GM23338 (cell line): ENCODE results near the gene CCL15. TPM values are rescaled to one million over a fixed set of nuclear protein-coding genes. Genes with fewer than 3 reads are reported as not detected.

Experiments used
- ATAC-seq: fragments of 200-7000 bp; cut with Tn5 transposase; 3 replicates; pipeline ENCODE4 v1.9.1; 2020
- DNase-seq: peaks from one replicate; pipeline ENCODE4 v3.0.0-alpha.2; 2015; ENCODE audit warnings: low spot score
- H2AFZ ChIP-seq: fragments of 200-600 bp; sonication (generic); 2 replicates; pipeline ENCODE4 v1.8.0; 2016; ENCODE audit warnings: antibody characterized with exemption, mild to moderate bottlenecking, moderate library complexity
- H3F3A ChIP-seq: fragments of 200-600 bp; sonication (generic); replicated peaks from 2 replicates; pipeline ENCODE4 v1.8.0; 2017; ENCODE audit warnings: antibody characterized with exemption, mixed run types, low read depth
- H3K27ac ChIP-seq: fragments of 200-600 bp; sonication (generic); 2 replicates; pipeline ENCODE4 v1.6.1; 2016; ENCODE audit warnings: low read depth
- H3K27me3 ChIP-seq: fragments of 200-600 bp; sonication (generic); 2 replicates; pipeline ENCODE4 v1.8.0; 2016; ENCODE audit warnings: mild to moderate bottlenecking, mixed run types, moderate library complexity; ENCODE audit not compliant: insufficient read depth
- H3K36me3 ChIP-seq: fragments of 200-600 bp; sonication (generic); 2 replicates; pipeline ENCODE4 v1.8.0; 2016; ENCODE audit warnings: mild to moderate bottlenecking; ENCODE audit not compliant: insufficient read depth
- H3K4me1 ChIP-seq: fragments of 200-600 bp; sonication (generic); 2 replicates; pipeline ENCODE4 v1.8.0; 2016; ENCODE audit warnings: mild to moderate bottlenecking, moderate library complexity; ENCODE audit not compliant: insufficient read depth
- H3K4me2 ChIP-seq: fragments of 200-600 bp; sonication (generic); 2 replicates; pipeline ENCODE4 v1.7.1; 2017; ENCODE audit warnings: mixed run types
- H3K4me3 ChIP-seq: fragments of 200-600 bp; sonication (generic); 2 replicates; pipeline ENCODE4 v1.6.1; 2016; ENCODE audit warnings: mixed run types
- H3K79me2 ChIP-seq: fragments of 200-600 bp; sonication (generic); replicated peaks from 2 replicates; pipeline ENCODE4 v1.8.0; 2017; ENCODE audit warnings: mild to moderate bottlenecking; ENCODE audit not compliant: insufficient read depth
- H3K9me2 ChIP-seq: fragments of 200-600 bp; sonication (generic); 2 replicates; pipeline ENCODE4 v1.8.0; 2017; ENCODE audit not compliant: insufficient read depth
- H4K20me1 ChIP-seq: fragments of 200-600 bp; sonication (generic); replicated peaks from 2 replicates; pipeline ENCODE4 v1.8.0; 2017; ENCODE audit warnings: mild to moderate bottlenecking; ENCODE audit not compliant: insufficient read depth
- H3K27ac Mint-ChIP-seq: 2 replicates; pipeline ENCODE4 v1.8.0; 2020; ENCODE audit warnings: inconsistent platforms, mild to moderate bottlenecking, moderate library complexity, mixed read lengths
- H3K27me3 Mint-ChIP-seq: 3 replicates; pipeline ENCODE4 v1.8.0; 2022; ENCODE audit warnings: low read depth, mild to moderate bottlenecking, moderate library complexity, mixed read lengths, inconsistent platforms; ENCODE audit not compliant: insufficient read depth, poor library complexity
- H3K36me3 Mint-ChIP-seq: 3 replicates; pipeline ENCODE4 v1.8.0; 2021; ENCODE audit warnings: low read depth, mild to moderate bottlenecking, inconsistent platforms, moderate library complexity, mixed read lengths
- H3K4me1 Mint-ChIP-seq: 3 replicates; pipeline ENCODE4 v1.8.0; 2020; ENCODE audit warnings: mild to moderate bottlenecking, inconsistent platforms, mixed read lengths
- H3K4me3 Mint-ChIP-seq: 3 replicates; pipeline ENCODE4 v1.8.0; 2021; ENCODE audit warnings: moderate library complexity, mild to moderate bottlenecking, inconsistent platforms, mixed read lengths
- H3K9me3 Mint-ChIP-seq: 3 replicates; pipeline ENCODE4 v1.8.0; 2020; ENCODE audit warnings: moderate library complexity, mild to moderate bottlenecking, inconsistent platforms, mixed read lengths
- CREB1 ChIP-seq: fragments of 250-450 bp; sonication (Bioruptor Pico); IDR thresholded peaks from 2 replicates; pipeline ENCODE4 v1.5.0; 2020; ENCODE audit warnings: low read depth, mild to moderate bottlenecking, moderate library complexity
- EZH2 ChIP-seq: fragments of 200-600 bp; sonication (generic); IDR thresholded peaks from one replicate; pipeline ENCODE4 v1.8.0; 2017; ENCODE audit warnings: antibody characterized with exemption, mild to moderate bottlenecking, low read depth; ENCODE audit not compliant: unreplicated experiment
- JUNB ChIP-seq: IDR thresholded peaks from one replicate; pipeline ENCODE4 v1.6.1; 2016; ENCODE audit warnings: antibody characterized with exemption; ENCODE audit not compliant: unreplicated experiment
- NANOG ChIP-seq: IDR thresholded peaks from 2 replicates; pipeline ENCODE4 v1.6.1; 2016; ENCODE audit warnings: antibody characterized with exemption, borderline replicate concordance
- ZNF114 ChIP-seq: fragments of 250-450 bp; sonication (Bioruptor Pico); IDR thresholded peaks from 2 replicates; pipeline ENCODE4 v1.5.0; 2020; ENCODE audit warnings: mild to moderate bottlenecking, moderate library complexity
- polyA plus RNA-seq: library from polyadenylated mRNA; unstranded; fragments of >200 nt; fragmentation: Nextera tagmentation; extraction: Ambion mirVana; gene quantifications from 2 replicates; pipeline ENCODE4 v1.2.1, GENCODE V29; 2016
- total RNA-seq: library from RNA; depleted of rRNA; stranded (reverse); fragments of >200 nt; shearing (Covaris generic); gene quantifications from 2 replicates; pipeline ENCODE4 v1.2.3, GENCODE V29; 2014
- TF ChIP-seq, protein P1 (sequence below): IDR thresholded peaks from one replicate; pipeline ENCODE4 v1.6.1; 2018; ENCODE audit warnings: antibody characterized with exemption; ENCODE audit not compliant: unreplicated experiment
- TF ChIP-seq, protein P2 (sequence below), 2 experiments: fragments of 200-600 bp in 1 of 2; sonication (generic) in 1 of 2; conservative IDR thresholded peaks; 2 replicates each; pipeline versions ENCODE4 v1.5.1 to v1.6.1; 2016 to 2017; ENCODE audit warnings: antibody characterized with exemption in 2 of 2, low read depth in 2 of 2, mild to moderate bottlenecking in 2 of 2, moderate library complexity in 1 of 2
- TF ChIP-seq, protein P3 (sequence below): IDR thresholded peaks from 2 replicates; pipeline ENCODE4 v1.6.1; 2016; ENCODE audit warnings: antibody characterized with exemption

Gene CCL15
- total and polyA plus RNA-seq, 2 experiments from 2014 or later = not detected

DNA sequence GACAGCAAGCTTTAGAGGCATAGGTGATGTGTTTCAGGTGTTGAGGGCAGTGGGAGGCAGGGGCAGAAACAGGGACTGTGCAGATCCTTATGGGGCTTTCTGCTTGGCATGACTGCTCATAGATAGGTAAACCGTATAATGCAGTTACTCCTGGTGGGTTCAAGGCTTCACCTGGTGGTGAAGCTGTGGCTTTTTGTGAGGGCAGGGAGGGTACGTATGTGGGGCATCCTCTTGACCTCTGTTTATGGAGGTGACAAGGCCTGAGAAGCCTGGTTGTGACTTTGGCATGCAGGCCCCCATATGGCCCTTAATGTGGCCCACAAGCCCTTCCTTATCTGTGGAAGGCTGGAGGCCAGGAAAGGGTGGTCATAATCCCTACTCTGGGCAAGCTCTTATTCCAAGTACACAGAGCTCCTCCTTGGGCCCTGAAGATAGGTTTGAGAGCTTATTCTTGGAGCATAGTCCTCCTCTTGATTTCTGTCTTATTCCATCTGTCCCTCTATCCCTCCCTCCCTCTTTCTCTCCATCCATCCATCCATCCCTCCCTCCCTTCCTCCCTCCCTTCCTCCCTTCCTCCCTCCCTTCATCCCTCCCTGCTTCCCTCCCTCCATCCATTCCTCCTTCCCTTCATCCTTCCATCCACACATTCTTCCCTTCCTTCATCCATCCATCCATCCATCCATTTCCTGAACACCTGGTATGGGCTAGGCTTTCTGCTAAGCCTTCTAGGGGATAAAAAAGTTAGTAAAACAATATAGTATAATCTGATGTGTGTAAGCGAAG, 18.8 kb downstream of the CCL15 start:
- Mint-ChIP-seq H3K4me3 (no peak overlapping the region), H3K36me3 (no peaks in the 10 kb centered on the region), H3K4me1 (no peaks in the 10 kb centered on the region), H3K27me3 (peaks cover 6% of the 10 kb centered on the region), H3K9me3 (no peaks in the 10 kb centered on the region), H3K27ac (no peak overlapping the region)
- Histone ChIP-seq H3K36me3 (no peaks in the 10 kb centered on the region), H3K4me1 (no peaks in the 10 kb centered on the region), H3K9me2 (peaks cover 7% of the 10 kb centered on the region; the same call in 1 of the 2 replicates), H3K79me2 (no peaks in the 10 kb centered on the region), H3K4me2 (no peak overlapping the region), H3K27me3 (no peaks in the 10 kb centered on the region), H3F3A (no peaks in the 10 kb centered on the region), H3K27ac (no peak overlapping the region), H3K4me3 (no peak overlapping the region), H4K20me1 (no peaks in the 10 kb centered on the region), H2AFZ (no peak overlapping the region)
- DNase-seq = no peak
- TF ChIP-seq EZH2 (no peak), ZNF114 (no peak), CREB1 (CRISPR knock-in tag) (no peak), JUNB (no peak), NANOG (no peak)
- TF ChIP-seq, protein P1, sequence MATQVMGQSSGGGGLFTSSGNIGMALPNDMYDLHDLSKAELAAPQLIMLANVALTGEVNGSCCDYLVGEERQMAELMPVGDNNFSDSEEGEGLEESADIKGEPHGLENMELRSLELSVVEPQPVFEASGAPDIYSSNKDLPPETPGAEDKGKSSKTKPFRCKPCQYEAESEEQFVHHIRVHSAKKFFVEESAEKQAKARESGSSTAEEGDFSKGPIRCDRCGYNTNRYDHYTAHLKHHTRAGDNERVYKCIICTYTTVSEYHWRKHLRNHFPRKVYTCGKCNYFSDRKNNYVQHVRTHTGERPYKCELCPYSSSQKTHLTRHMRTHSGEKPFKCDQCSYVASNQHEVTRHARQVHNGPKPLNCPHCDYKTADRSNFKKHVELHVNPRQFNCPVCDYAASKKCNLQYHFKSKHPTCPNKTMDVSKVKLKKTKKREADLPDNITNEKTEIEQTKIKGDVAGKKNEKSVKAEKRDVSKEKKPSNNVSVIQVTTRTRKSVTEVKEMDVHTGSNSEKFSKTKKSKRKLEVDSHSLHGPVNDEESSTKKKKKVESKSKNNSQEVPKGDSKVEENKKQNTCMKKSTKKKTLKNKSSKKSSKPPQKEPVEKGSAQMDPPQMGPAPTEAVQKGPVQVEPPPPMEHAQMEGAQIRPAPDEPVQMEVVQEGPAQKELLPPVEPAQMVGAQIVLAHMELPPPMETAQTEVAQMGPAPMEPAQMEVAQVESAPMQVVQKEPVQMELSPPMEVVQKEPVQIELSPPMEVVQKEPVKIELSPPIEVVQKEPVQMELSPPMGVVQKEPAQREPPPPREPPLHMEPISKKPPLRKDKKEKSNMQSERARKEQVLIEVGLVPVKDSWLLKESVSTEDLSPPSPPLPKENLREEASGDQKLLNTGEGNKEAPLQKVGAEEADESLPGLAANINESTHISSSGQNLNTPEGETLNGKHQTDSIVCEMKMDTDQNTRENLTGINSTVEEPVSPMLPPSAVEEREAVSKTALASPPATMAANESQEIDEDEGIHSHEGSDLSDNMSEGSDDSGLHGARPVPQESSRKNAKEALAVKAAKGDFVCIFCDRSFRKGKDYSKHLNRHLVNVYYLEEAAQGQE = no peak
- TF ChIP-seq, protein P2, sequence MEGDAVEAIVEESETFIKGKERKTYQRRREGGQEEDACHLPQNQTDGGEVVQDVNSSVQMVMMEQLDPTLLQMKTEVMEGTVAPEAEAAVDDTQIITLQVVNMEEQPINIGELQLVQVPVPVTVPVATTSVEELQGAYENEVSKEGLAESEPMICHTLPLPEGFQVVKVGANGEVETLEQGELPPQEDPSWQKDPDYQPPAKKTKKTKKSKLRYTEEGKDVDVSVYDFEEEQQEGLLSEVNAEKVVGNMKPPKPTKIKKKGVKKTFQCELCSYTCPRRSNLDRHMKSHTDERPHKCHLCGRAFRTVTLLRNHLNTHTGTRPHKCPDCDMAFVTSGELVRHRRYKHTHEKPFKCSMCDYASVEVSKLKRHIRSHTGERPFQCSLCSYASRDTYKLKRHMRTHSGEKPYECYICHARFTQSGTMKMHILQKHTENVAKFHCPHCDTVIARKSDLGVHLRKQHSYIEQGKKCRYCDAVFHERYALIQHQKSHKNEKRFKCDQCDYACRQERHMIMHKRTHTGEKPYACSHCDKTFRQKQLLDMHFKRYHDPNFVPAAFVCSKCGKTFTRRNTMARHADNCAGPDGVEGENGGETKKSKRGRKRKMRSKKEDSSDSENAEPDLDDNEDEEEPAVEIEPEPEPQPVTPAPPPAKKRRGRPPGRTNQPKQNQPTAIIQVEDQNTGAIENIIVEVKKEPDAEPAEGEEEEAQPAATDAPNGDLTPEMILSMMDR (conservative IDR thresholded peaks at IDR 0.05; ENCODE audit: low read depth in 2 of 2) = no peak
- TF ChIP-seq, protein P3, sequence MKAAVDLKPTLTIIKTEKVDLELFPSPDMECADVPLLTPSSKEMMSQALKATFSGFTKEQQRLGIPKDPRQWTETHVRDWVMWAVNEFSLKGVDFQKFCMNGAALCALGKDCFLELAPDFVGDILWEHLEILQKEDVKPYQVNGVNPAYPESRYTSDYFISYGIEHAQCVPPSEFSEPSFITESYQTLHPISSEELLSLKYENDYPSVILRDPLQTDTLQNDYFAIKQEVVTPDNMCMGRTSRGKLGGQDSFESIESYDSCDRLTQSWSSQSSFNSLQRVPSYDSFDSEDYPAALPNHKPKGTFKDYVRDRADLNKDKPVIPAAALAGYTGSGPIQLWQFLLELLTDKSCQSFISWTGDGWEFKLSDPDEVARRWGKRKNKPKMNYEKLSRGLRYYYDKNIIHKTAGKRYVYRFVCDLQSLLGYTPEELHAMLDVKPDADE = no peak
- ATAC-seq = no peak
